K562 (cell line): ENCODE results near the gene BZW2. TPM values are rescaled to one million over a fixed set of nuclear protein-coding genes. Genes with fewer than 3 reads are reported as not detected.
A peak's percentile ranks its signal among the peaks of the same experiment; 100 is the strongest.

Source experiments
- ATAC-seq: fragments of 200-7000 bp; cut with Tn5 transposase; 3 replicates; pipeline ENCODE4 v1.9.1; 2020; ENCODE audit warnings: moderate library complexity
- BruUV-seq: library from RNA; stranded (reverse); fragments of 400-500 nt; replicated peaks from 2 replicates; lab custom pipeline; 2021; lab: Mats Ljungman, UMichigan
- CTCF ChIA-PET: fragments of 300-600 bp; formaldehyde crosslinking; extraction: SDS; loops from one replicate; lab custom pipeline; 2021; ENCODE audit warnings: low intra/inter-chr PET ratio; lab: Yijun Ruan, JAX
- POLR2A ChIA-PET: fragments of 300-600, 350-650 bp; sonication (Branson Sonifier 250); formaldehyde crosslinking; extraction: SDS; loops from one replicate; lab custom pipeline; 2021; ENCODE audit warnings: antibody characterized with exemption, inconsistent platforms; lab: Yijun Ruan, JAX
- DNase-seq, 4 experiments: peaks; one replicate each; pipeline versions ENCODE4 v3.0.0 to v3.0.0-alpha.2; 2011 to 2018; ENCODE audit warnings: low spot score in 3 of 4, mixed read lengths in 3 of 4; ENCODE audit errors: extremely low read depth in 1 of 4
- FAIRE-seq: peaks from 2 replicates; lab custom pipeline; 2011; peaks lifted over from hg19 to GRCh38; lab: Jason Lieb, UNC
- H2AFZ ChIP-seq: 2 replicates; pipeline ENCODE4 v1.6.0; 2011; ENCODE audit warnings: low read depth, low read length, control low read depth, inconsistent platforms
- H3K27ac ChIP-seq: fragments of 200-600 bp; 3 replicates; pipeline ENCODE4 v1.8.0; 2011; ENCODE audit warnings: low read depth, mild to moderate bottlenecking, control low read depth, inconsistent platforms, low read length, moderate library complexity, mixed read lengths; ENCODE audit errors: extremely low read depth
- H3K27me3 ChIP-seq, 2 experiments: fragments of 300-600 bp in 1 of 2; 2 replicates in 1 of 2; 3 replicates in 1 of 2; pipeline versions ENCODE4 v1.6.0 to v1.8.0; 2011; ENCODE audit warnings: inconsistent platforms in 2 of 2, low read length in 2 of 2, mild to moderate bottlenecking in 1 of 2, mixed read lengths in 1 of 2, moderate library complexity in 1 of 2; ENCODE audit not compliant: control insufficient read depth in 2 of 2, insufficient read depth in 2 of 2
- H3K36me3 ChIP-seq: fragments of 300-600 bp; 3 replicates; pipeline ENCODE4 v1.8.0; 2011; ENCODE audit warnings: mild to moderate bottlenecking, low read length, inconsistent platforms; ENCODE audit not compliant: control insufficient read depth, insufficient read depth
- H3K4me1 ChIP-seq, 2 experiments: fragments of 200-600 bp in 1 of 2; replicated peaks in 1 of 2; 2 replicates in 1 of 2; 3 replicates in 1 of 2; pipeline versions ENCODE4 v1.5.1 to v1.8.0; 2011; ENCODE audit warnings: inconsistent platforms in 2 of 2, low read length in 2 of 2, mild to moderate bottlenecking in 1 of 2, mixed read lengths in 1 of 2, moderate library complexity in 1 of 2; ENCODE audit not compliant: control insufficient read depth in 2 of 2, insufficient read depth in 2 of 2
- H3K4me2 ChIP-seq: 2 replicates; pipeline ENCODE4 v1.6.1; 2011; ENCODE audit warnings: low read length, control low read depth, inconsistent platforms, mixed read lengths; ENCODE audit not compliant: insufficient read depth
- H3K4me3 ChIP-seq: fragments of 200-600 bp; sonication (generic), shearing (Covaris generic); 2 replicates; pipeline ENCODE4 v1.5.1; 2016; ENCODE audit warnings: control low read depth, inconsistent platforms
- H3K79me2 ChIP-seq: fragments of 200-600 bp; 3 replicates; pipeline ENCODE4 v1.8.0; 2011; ENCODE audit warnings: low read length, inconsistent platforms; ENCODE audit not compliant: control insufficient read depth, insufficient read depth
- H3K9ac ChIP-seq, 2 experiments: 2 replicates each; pipeline versions ENCODE4 v1.6.0 to v1.6.1; 2011; ENCODE audit warnings: low read depth in 2 of 2, low read length in 2 of 2, control low read depth in 1 of 2, inconsistent platforms in 1 of 2, mild to moderate bottlenecking in 1 of 2, mixed read lengths in 1 of 2; ENCODE audit not compliant: insufficient read depth in 1 of 2
- H3K9me1 ChIP-seq: one replicate; pipeline ENCODE4 v1.6.0; 2011; ENCODE audit warnings: inconsistent platforms, mild to moderate bottlenecking, low read length, moderate library complexity; ENCODE audit not compliant: control insufficient read depth, insufficient read depth
- H3K9me3 ChIP-seq: replicated peaks from 2 replicates; pipeline ENCODE4 v1.5.1; 2011; ENCODE audit warnings: low read depth, low read length, inconsistent platforms; ENCODE audit not compliant: control insufficient read depth, insufficient read depth
- H4K20me1 ChIP-seq: replicated peaks from 2 replicates; pipeline ENCODE4 v1.6.1; 2011; ENCODE audit warnings: low read length, inconsistent platforms, mixed read lengths; ENCODE audit not compliant: control insufficient read depth, insufficient read depth
- BDP1 ChIP-seq: IDR thresholded peaks from 3 replicates; pipeline ENCODE4 v1.6.1; 2011; ENCODE audit not compliant: insufficient read length, insufficient read depth
- CHCHD3 ChIP-seq: fragments of 250-450 bp; sonication (Bioruptor Pico); IDR thresholded peaks from 2 replicates; pipeline ENCODE4 v2.1.2; 2022; ENCODE audit warnings: mild to moderate bottlenecking
- FOSL1 ChIP-seq: fragments of 200-800 bp; sonication (Bioruptor generic); conservative IDR thresholded peaks from 2 replicates; pipeline ENCODE4 v1.6.1; 2016; ENCODE audit warnings: missing genetic modification characterization, missing compliant biosample characterization
- NRF1 ChIP-seq, 2 experiments: fragments of 450-650 bp; IDR thresholded peaks in 1 of 2; conservative IDR thresholded peaks in 1 of 2; 2 replicates each; pipeline ENCODE4 v1.6.1; 2014; ENCODE audit warnings: mild to moderate bottlenecking in 2 of 2
- POLR2H ChIP-seq: IDR thresholded peaks from 2 replicates; pipeline ENCODE4 v1.6.1; 2016; ENCODE audit warnings: missing genetic modification characterization, low read depth, mild to moderate bottlenecking, control low read depth, missing compliant biosample characterization, moderate library complexity
- PPARD ChIP-seq: fragments of 250-450 bp; sonication (Bioruptor Pico); IDR thresholded peaks from 2 replicates; pipeline ENCODE4 v1.8.0; 2022; ENCODE audit warnings: inconsistent platforms, mild to moderate bottlenecking, moderate library complexity
- RBM17 ChIP-seq: fragments of 200-400 bp; formaldehyde crosslinking; IDR thresholded peaks from 2 replicates; pipeline ENCODE4 v1.6.1; 2017; ENCODE audit warnings: low read depth, mild to moderate bottlenecking, low read length, borderline replicate concordance
- SIX5 ChIP-seq, 2 experiments: IDR thresholded peaks; 2 replicates each; pipeline ENCODE4 v1.6.1; 2011; ENCODE audit warnings: low read length in 2 of 2, borderline replicate concordance in 1 of 2, low read depth in 1 of 2, mild to moderate bottlenecking in 1 of 2, moderate library complexity in 1 of 2; ENCODE audit not compliant: insufficient read depth in 1 of 2
- U2AF2 ChIP-seq: fragments of 200-400 bp; formaldehyde crosslinking; optimal IDR thresholded peaks from 2 replicates; pipeline ENCODE3; 2017; ENCODE audit warnings: low read depth, mild to moderate bottlenecking, low read length
- WGBS: fragments of 100-300 bp; shearing (Covaris generic); methylation state at CpG from one replicate; pipeline ENCODE4 v1.1.6; 2016; ENCODE audit warnings: low coverage, mixed read lengths; ENCODE audit not compliant: insufficient coverage; ENCODE audit errors: missing lambda C conversion rate; 5-methylcytosine and 5-hydroxymethylcytosine counted together
- in situ Hi-C: fragments of 300-500 bp; cut with MboI; formaldehyde crosslinking; loops from 4 replicates; pipeline ENCODE4 v1.15.0; 2018; ENCODE audit warnings: inconsistent platforms, mixed read lengths
- intact Hi-C: fragments of 100-400 bp; cut with micrococcal nuclease; formaldehyde crosslinking; loops from 2 replicates; pipeline ENCODE4 v1.14.2; 2022
- polyA plus RNA-seq, 8 experiments: library from polyadenylated mRNA; depleted of rRNA in 4 of 8; stranded (reverse) in 5 of 8; unstranded in 3 of 8; fragments of >200 nt; fragmentation: Nextera tagmentation in 2 of 8; fragmentation: Illumina TruSeq in 1 of 8; extraction: Ambion mirVana in 2 of 8; extraction: Trizol in 1 of 8; gene quantifications; 2 replicates each; pipeline versions ENCODE4 v1.2.1 to v1.2.3, GENCODE V29; 2011 to 2014; ENCODE audit warnings: inconsistent platforms in 1 of 8, missing spikeins in 1 of 8
- total RNA-seq, 7 experiments: library from RNA; depleted of rRNA in 6 of 7; stranded (reverse); fragments of >200 nt in 6 of 7; fragmentation: Illumina TruSeq in 2 of 7; extraction: Trizol in 2 of 7; gene quantifications; 2 replicates each; pipeline versions ENCODE4 v1.2.1 to v1.2.3, GENCODE V29; 2011 to 2021; ENCODE audit warnings: low replicate concordance in 1 of 7
- TF ChIP-seq, protein P1 (sequence below), 2 experiments: fragments of 450-650 bp; IDR thresholded peaks; 2 replicates each; pipeline ENCODE4 v1.6.1; 2016
- TF ChIP-seq, protein P2 (sequence below): fragments of 200-800 bp; sonication (Bioruptor generic); IDR thresholded peaks from 2 replicates; pipeline ENCODE4 v1.6.1; 2017; ENCODE audit warnings: missing genetic modification characterization, missing compliant biosample characterization
- TF ChIP-seq, protein P3 (sequence below): fragments of 250-450 bp; sonication (Bioruptor Pico); IDR thresholded peaks from 2 replicates; pipeline ENCODE4 v1.9.0; 2021; ENCODE audit warnings: mild to moderate bottlenecking, inconsistent platforms
- TF ChIP-seq, protein P4 (sequence below): fragments of 250-450 bp; sonication (Bioruptor Pico); IDR thresholded peaks from 2 replicates; pipeline ENCODE4 v1.5.0; 2020; ENCODE audit warnings: mild to moderate bottlenecking

Gene BZW2
- total and polyA plus RNA-seq, 9 of the 15 experiments (the other 6 are each of a cell fraction or from before 2014, with no cell fraction given) = 140 to 316 (median 173) TPM

DNA sequence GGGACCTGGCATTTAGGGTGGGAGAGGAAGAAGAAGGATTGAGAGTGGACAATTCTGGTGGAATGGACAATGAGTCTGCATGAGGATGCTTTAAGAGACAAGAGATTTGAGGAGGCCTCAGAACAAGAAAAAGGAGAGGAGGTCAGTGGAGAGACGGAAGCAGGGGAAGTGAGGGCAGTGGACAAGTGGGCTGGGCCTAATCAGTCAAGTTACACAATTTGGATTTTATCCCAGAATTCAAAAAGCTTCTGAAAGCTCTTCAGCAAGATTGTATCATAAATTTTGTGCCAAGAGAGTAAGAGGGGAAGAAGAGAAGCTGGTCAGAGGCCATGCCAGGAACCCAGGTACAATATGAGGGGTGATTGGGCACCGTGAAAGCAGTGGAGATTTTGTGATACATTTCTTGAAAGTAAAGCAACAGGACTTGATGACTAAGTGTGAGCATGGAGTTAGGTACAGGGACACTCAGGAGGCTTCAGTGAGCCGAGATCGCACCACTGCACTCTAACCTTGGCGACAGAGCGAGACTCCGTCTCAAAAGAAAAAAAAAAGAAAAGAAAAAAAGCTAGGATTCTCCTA lies 88.3 kb downstream of the BZW2 start:
- H3K27ac ChIP-seq = no peak overlapping the region
- no peak for DNase-seq
- in situ Hi-C loops (no loop called here), intact Hi-C loops (no loop called here)
- peak; percentile 41 for ATAC-seq
- no peaks in the 10 kb centered on the region for H3K9me3 ChIP-seq
- H3K4me3 ChIP-seq = no peak overlapping the region
- no peaks in the 10 kb centered on the region for H4K20me1 ChIP-seq
- H3K4me1 ChIP-seq = peaks cover 6 to 7% of the 10 kb centered on the region in 2 experiments
- no peaks in the 10 kb centered on the region for H3K79me2 ChIP-seq
- BruUV-seq = no TSS peak
- ChIA-PET CTCF (no interaction called here), POLR2A (interaction anchor here (0.6 to 0.7 kb wide), 2 partner anchors 16 to 88 kb away, joined by 3 to 6 read pairs; no protein-coding TSS in a partner anchor)
- 0 out of 4 replicates have a peak overlapping the region, but pooled peaks of 1 of the 2 experiments have one; percentile 21 for H3K9ac ChIP-seq
- no peaks in the 10 kb centered on the region for H3K36me3 ChIP-seq
- H3K9me1 ChIP-seq = no peaks in the 10 kb centered on the region
- H2AFZ ChIP-seq = peak overlapping the region; percentile 72
- H3K4me2 ChIP-seq = no peak overlapping the region; the same call in 1 of the 2 replicates
- WGBS = 59% methylated on average over 5 of the region's 7 CpGs
- no peaks in the 10 kb centered on the region for H3K27me3 ChIP-seq
- peak; percentile 19 for FAIRE-seq
- TF ChIP-seq, protein P1, sequence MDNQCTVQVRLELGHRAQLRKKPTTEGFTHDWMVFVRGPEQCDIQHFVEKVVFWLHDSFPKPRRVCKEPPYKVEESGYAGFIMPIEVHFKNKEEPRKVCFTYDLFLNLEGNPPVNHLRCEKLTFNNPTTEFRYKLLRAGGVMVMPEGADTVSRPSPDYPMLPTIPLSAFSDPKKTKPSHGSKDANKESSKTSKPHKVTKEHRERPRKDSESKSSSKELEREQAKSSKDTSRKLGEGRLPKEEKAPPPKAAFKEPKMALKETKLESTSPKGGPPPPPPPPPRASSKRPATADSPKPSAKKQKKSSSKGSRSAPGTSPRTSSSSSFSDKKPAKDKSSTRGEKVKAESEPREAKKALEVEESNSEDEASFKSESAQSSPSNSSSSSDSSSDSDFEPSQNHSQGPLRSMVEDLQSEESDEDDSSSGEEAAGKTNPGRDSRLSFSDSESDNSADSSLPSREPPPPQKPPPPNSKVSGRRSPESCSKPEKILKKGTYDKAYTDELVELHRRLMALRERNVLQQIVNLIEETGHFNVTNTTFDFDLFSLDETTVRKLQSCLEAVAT (IDR thresholded peaks at IDR 0.05) = peak in 1 of 2 experiments; percentile 41; a peak in 1 of 4 replicates
- no peak for TF ChIP-seq PPARD (CRISPR knock-in tag)
- no peak for TF ChIP-seq POLR2H (tag)
- TF ChIP-seq SIX5 (IDR thresholded peaks at IDR 0.05; ENCODE audit: borderline replicate concordance in 1 of 2, insufficient read depth in 1 of 2, low read depth in 1 of 2, low read length in 2 of 2) = no peak
- TF ChIP-seq, protein P2, sequence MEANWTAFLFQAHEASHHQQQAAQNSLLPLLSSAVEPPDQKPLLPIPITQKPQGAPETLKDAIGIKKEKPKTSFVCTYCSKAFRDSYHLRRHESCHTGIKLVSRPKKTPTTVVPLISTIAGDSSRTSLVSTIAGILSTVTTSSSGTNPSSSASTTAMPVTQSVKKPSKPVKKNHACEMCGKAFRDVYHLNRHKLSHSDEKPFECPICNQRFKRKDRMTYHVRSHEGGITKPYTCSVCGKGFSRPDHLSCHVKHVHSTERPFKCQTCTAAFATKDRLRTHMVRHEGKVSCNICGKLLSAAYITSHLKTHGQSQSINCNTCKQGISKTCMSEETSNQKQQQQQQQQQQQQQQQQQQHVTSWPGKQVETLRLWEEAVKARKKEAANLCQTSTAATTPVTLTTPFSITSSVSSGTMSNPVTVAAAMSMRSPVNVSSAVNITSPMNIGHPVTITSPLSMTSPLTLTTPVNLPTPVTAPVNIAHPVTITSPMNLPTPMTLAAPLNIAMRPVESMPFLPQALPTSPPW (CRISPR knock-in tag) = no peak
- TF ChIP-seq, protein P3, sequence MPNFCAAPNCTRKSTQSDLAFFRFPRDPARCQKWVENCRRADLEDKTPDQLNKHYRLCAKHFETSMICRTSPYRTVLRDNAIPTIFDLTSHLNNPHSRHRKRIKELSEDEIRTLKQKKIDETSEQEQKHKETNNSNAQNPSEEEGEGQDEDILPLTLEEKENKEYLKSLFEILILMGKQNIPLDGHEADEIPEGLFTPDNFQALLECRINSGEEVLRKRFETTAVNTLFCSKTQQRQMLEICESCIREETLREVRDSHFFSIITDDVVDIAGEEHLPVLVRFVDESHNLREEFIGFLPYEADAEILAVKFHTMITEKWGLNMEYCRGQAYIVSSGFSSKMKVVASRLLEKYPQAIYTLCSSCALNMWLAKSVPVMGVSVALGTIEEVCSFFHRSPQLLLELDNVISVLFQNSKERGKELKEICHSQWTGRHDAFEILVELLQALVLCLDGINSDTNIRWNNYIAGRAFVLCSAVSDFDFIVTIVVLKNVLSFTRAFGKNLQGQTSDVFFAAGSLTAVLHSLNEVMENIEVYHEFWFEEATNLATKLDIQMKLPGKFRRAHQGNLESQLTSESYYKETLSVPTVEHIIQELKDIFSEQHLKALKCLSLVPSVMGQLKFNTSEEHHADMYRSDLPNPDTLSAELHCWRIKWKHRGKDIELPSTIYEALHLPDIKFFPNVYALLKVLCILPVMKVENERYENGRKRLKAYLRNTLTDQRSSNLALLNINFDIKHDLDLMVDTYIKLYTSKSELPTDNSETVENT (CRISPR knock-in tag) = no peak
- no peak for TF ChIP-seq NRF1 (conservative IDR thresholded peaks at IDR 0.05 in 1 of 2, IDR thresholded peaks at IDR 0.05 in 1 of 2)
- peak; percentile 41 for TF ChIP-seq FOSL1
- TF ChIP-seq, protein P4, sequence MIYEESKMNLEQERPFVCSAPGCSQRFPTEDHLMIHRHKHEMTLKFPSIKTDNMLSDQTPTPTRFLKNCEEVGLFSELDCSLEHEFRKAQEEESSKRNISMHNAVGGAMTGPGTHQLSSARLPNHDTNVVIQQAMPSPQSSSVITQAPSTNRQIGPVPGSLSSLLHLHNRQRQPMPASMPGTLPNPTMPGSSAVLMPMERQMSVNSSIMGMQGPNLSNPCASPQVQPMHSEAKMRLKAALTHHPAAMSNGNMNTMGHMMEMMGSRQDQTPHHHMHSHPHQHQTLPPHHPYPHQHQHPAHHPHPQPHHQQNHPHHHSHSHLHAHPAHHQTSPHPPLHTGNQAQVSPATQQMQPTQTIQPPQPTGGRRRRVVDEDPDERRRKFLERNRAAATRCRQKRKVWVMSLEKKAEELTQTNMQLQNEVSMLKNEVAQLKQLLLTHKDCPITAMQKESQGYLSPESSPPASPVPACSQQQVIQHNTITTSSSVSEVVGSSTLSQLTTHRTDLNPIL (CRISPR knock-in tag) = no peak
- TF ChIP-seq CHCHD3 (CRISPR knock-in tag) = no peak
- TF ChIP-seq U2AF2 = no peak
- no peak for TF ChIP-seq RBM17
- TF ChIP-seq BDP1 = no peak
